H1 (cell line): Measurements from ENCODE around the gene SCUBE2. TPM values are rescaled to one million over a fixed set of nuclear protein-coding genes. Genes with fewer than 3 reads are reported as not detected.
"Not testable (repeated sequence)": the region's sequence is repeated elsewhere in the genome, so short reads cannot be mapped to it uniquely, and the experiment has no call there.

Source experiments
- CTCF ChIA-PET: fragments of 300-600 bp; sonication (Branson Sonifier 250); formaldehyde crosslinking; loops from one replicate; lab custom pipeline; 2021; ENCODE audit not compliant: partially characterized antibody; lab: Charles Lee
- POLR2A ChIA-PET: fragments of 300-600 bp; sonication (Branson Sonifier 250); formaldehyde crosslinking; loops from one replicate; lab custom pipeline; 2021; ENCODE audit warnings: inconsistent platforms; ENCODE audit not compliant: partially characterized antibody; lab: Charles Lee
- DNase-seq, 2 experiments: peaks; one replicate each; pipeline versions ENCODE4 v3.0.0 to v3.0.0-alpha.2; 2010 to 2022; ENCODE audit warnings: low spot score in 2 of 2, low read depth in 1 of 2, mixed read lengths in 1 of 2
- FAIRE-seq: peaks from 2 replicates; lab custom pipeline; 2011; peaks lifted over from hg19 to GRCh38; lab: Jason Lieb, UNC
- H2AFZ ChIP-seq: 2 replicates; pipeline ENCODE4 v1.8.1; 2012; ENCODE audit warnings: low read length, inconsistent platforms
- H2AK5ac ChIP-seq: 2 replicates; pipeline ENCODE4 v1.6.1; 2013; ENCODE audit warnings: low read depth, low read length
- H2BK120ac ChIP-seq: replicated peaks from 2 replicates; pipeline ENCODE3; 2013; ENCODE audit warnings: low read depth, low read length, inconsistent platforms
- H2BK12ac ChIP-seq: 2 replicates; pipeline ENCODE4 v1.6.1; 2013; ENCODE audit warnings: low read depth, low read length
- H2BK15ac ChIP-seq: 2 replicates; pipeline ENCODE4 v1.6.1; 2013; ENCODE audit warnings: low read length
- H2BK20ac ChIP-seq: 2 replicates; pipeline ENCODE4 v1.6.1; 2013; ENCODE audit warnings: low read length
- H2BK5ac ChIP-seq: 2 replicates; pipeline ENCODE4 v1.6.1; 2013; ENCODE audit warnings: low read depth, low read length
- H3K14ac ChIP-seq: 2 replicates; pipeline ENCODE4 v1.6.1; 2013; ENCODE audit warnings: inconsistent platforms; ENCODE audit not compliant: insufficient read length
- H3K18ac ChIP-seq: 2 replicates; pipeline ENCODE4 v1.6.1; 2013; ENCODE audit warnings: low read length; ENCODE audit errors: extremely low read depth
- H3K23ac ChIP-seq: 2 replicates; pipeline ENCODE4 v1.6.1; 2013; ENCODE audit warnings: inconsistent platforms; ENCODE audit not compliant: insufficient read length
- H3K23me2 ChIP-seq: 2 replicates; pipeline ENCODE4 v1.6.1; 2013; ENCODE audit warnings: low read depth, low read length
- H3K27ac ChIP-seq: 2 replicates; pipeline ENCODE4 v1.6.1; 2011; ENCODE audit warnings: low read depth, low read length, inconsistent platforms
- H3K27me3 ChIP-seq, 4 experiments: replicated peaks in 1 of 4; 1 replicate in 1 of 4; 2 replicates in 3 of 4; pipeline versions ENCODE4 v1.6.1 to v1.8.1; 2011 to 2013; ENCODE audit warnings: low read length in 3 of 4, mild to moderate bottlenecking in 3 of 4, inconsistent platforms in 2 of 4, mixed read lengths in 2 of 4, moderate library complexity in 1 of 4; ENCODE audit not compliant: control insufficient read depth in 3 of 4, insufficient read depth in 3 of 4; ENCODE audit errors: extremely low read depth in 1 of 4
- H3K36me3 ChIP-seq, 4 experiments: 2 replicates each; pipeline versions ENCODE4 v1.6.1 to v1.8.1; 2011 to 2013; ENCODE audit warnings: mild to moderate bottlenecking in 4 of 4, low read length in 3 of 4, moderate library complexity in 2 of 4, control low read depth in 1 of 4, inconsistent platforms in 1 of 4; ENCODE audit not compliant: insufficient read depth in 4 of 4, control insufficient read depth in 2 of 4
- H3K4ac ChIP-seq: replicated peaks from 2 replicates; pipeline ENCODE3; 2013; ENCODE audit warnings: low read length, low read depth, mixed read lengths, inconsistent platforms; ENCODE audit not compliant: insufficient read length
- H3K4me1 ChIP-seq, 4 experiments: replicated peaks in 1 of 4; 1 replicate in 1 of 4; 2 replicates in 3 of 4; pipeline versions ENCODE4 v1.6.1 to v1.8.1; 2011 to 2013; ENCODE audit warnings: low read length in 3 of 4, inconsistent platforms in 2 of 4, mixed read lengths in 1 of 4; ENCODE audit not compliant: insufficient read depth in 4 of 4, control insufficient read depth in 3 of 4
- H3K4me2 ChIP-seq, 2 experiments: 2 replicates each; pipeline versions ENCODE4 v1.6.1 to v1.8.1; 2011 to 2013; ENCODE audit warnings: low read depth in 2 of 2, low read length in 2 of 2, control low read depth in 1 of 2, inconsistent platforms in 1 of 2, mild to moderate bottlenecking in 1 of 2; ENCODE audit not compliant: insufficient read depth in 1 of 2
- H3K4me3 ChIP-seq, 4 experiments: fragments of 200-600, 300-600 bp in 1 of 4; sonication (generic), shearing (Covaris generic), sonication (Bioruptor Twin) in 1 of 4; 2 replicates each; pipeline versions ENCODE4 v1.5.1 to v1.8.1; 2011 to 2016; ENCODE audit warnings: low read length in 4 of 4, low read depth in 3 of 4, control low read depth in 2 of 4, inconsistent platforms in 2 of 4, mild to moderate bottlenecking in 2 of 4, mixed read lengths in 1 of 4, moderate library complexity in 1 of 4; ENCODE audit not compliant: insufficient read depth in 2 of 4; ENCODE audit errors: extremely low read depth in 1 of 4
- H3K56ac ChIP-seq: replicated peaks from 2 replicates; pipeline ENCODE3; 2013; ENCODE audit warnings: low read depth, mild to moderate bottlenecking, mixed read lengths, low read length, inconsistent platforms; ENCODE audit not compliant: insufficient read length
- H3K79me1 ChIP-seq: 2 replicates; pipeline ENCODE4 v1.6.1; 2013; ENCODE audit warnings: low read depth, low read length, control low read depth
- H3K79me2 ChIP-seq, 2 experiments: 2 replicates each; pipeline versions ENCODE4 v1.6.1 to v1.8.1; 2012 to 2013; ENCODE audit warnings: low read length in 2 of 2, mild to moderate bottlenecking in 2 of 2, inconsistent platforms in 1 of 2; ENCODE audit not compliant: insufficient read depth in 2 of 2, control insufficient read depth in 1 of 2
- H3K9ac ChIP-seq, 4 experiments: replicated peaks in 1 of 4; 1 replicate in 1 of 4; 2 replicates in 3 of 4; pipeline versions ENCODE4 v1.6.1 to v1.8.1; 2011 to 2013; ENCODE audit warnings: low read depth in 3 of 4, low read length in 3 of 4, control low read depth in 2 of 4, mild to moderate bottlenecking in 2 of 4, moderate library complexity in 2 of 4, inconsistent platforms in 1 of 4; ENCODE audit errors: extremely low read depth in 1 of 4
- H3K9me3 ChIP-seq, 2 experiments: 2 replicates each; pipeline versions ENCODE4 v1.6.1 to v1.8.1; 2012 to 2013; ENCODE audit warnings: mild to moderate bottlenecking in 2 of 2, moderate library complexity in 2 of 2, control low read depth in 1 of 2, inconsistent platforms in 1 of 2, low read depth in 1 of 2, low read length in 1 of 2, mixed read lengths in 1 of 2; ENCODE audit not compliant: insufficient read depth in 2 of 2
- H4K20me1 ChIP-seq, 2 experiments: replicated peaks in 1 of 2; 2 replicates each; pipeline versions ENCODE3 to v1.8.1; 2011 to 2013; ENCODE audit warnings: inconsistent platforms in 2 of 2, low read length in 2 of 2, mild to moderate bottlenecking in 1 of 2; ENCODE audit not compliant: insufficient read depth in 2 of 2, control insufficient read depth in 1 of 2
- H4K5ac ChIP-seq: 2 replicates; pipeline ENCODE4 v1.6.1; 2013; ENCODE audit warnings: low read length, low read depth, mixed read lengths, inconsistent platforms; ENCODE audit not compliant: insufficient read length
- H4K8ac ChIP-seq: 2 replicates; pipeline ENCODE4 v1.8.0; 2013; ENCODE audit warnings: mild to moderate bottlenecking, moderate library complexity, low read length, inconsistent platforms; ENCODE audit not compliant: insufficient read depth; ENCODE audit errors: extremely low read depth
- H4K91ac ChIP-seq: replicated peaks from 2 replicates; pipeline ENCODE3; 2013; ENCODE audit warnings: low read length, mixed read lengths, inconsistent platforms; ENCODE audit not compliant: insufficient read length
- HDAC6 ChIP-seq: IDR thresholded peaks from one replicate; pipeline ENCODE4 v1.7.1; 2012; ENCODE audit warnings: low read depth, mild to moderate bottlenecking, inconsistent platforms, low read length, moderate library complexity
- WGBS, 2 experiments: shearing (Covaris generic) in 1 of 2; methylation state at CpG; one replicate each; pipeline versions ENCODE4 v1.1.6 to v1.1.7; 2013 to 2015; ENCODE audit warnings: low lambda C conversion rate in 2 of 2, mixed read lengths in 2 of 2, inconsistent platforms in 1 of 2, low coverage in 1 of 2, missing lambda C conversion rate in 1 of 2; ENCODE audit not compliant: insufficient replicate concordance in 2 of 2, insufficient coverage in 1 of 2, insufficient read length in 1 of 2; ENCODE audit errors: extremely low coverage in 1 of 2, missing lambda C conversion rate in 1 of 2; 5-methylcytosine and 5-hydroxymethylcytosine counted together
- polyA plus RNA-seq, 7 experiments: library from polyadenylated mRNA; depleted of rRNA in 3 of 7; stranded (reverse) in 5 of 7; unstranded in 2 of 7; fragments of >200 nt in 5 of 7; fragments of 200-250 nt in 2 of 7; gene quantifications; 1 replicate in 5 of 7; 2 replicates in 1 of 7; 4 replicates in 1 of 7; pipeline versions ENCODE4 v1.2.1 to v1.2.3, GENCODE V29; 2011 to 2013; ENCODE audit warnings: missing spikeins in 2 of 7, mixed read lengths in 2 of 7
- total RNA-seq: library from RNA; stranded (reverse); fragmentation: NEBNext Ultra II Directional; extraction: Animal tissue kit (Norgen Biotek cat#: 25700); gene quantifications from 2 replicates; pipeline ENCODE4 v1.2.1, GENCODE V29; 2021

SCUBE2 gene
- total and polyA plus RNA-seq, 2 of the 8 experiments (the other 6 are each of a cell fraction or from before 2014, with no cell fraction given), result 0.29 to 1.2 TPM

DNA sequence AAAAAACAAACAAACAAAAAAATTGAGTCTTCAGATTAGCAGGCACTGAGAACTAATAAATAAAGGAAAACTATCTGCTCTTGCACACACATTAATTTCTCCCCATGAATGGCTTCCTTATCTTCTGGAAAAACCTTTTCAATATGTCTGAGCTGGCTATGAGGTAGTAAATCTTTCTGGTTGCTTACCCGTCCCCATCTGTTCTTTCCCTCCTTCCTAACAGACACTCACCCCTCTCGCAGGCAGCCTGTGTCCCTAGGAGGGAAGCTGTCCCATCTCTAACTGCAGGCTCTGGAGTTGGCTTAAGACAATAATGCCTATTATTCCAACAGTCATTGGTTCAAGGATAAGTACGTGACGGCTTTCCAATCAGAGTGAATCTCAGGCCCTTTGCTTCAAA is 8.2 kb upstream of the SCUBE2 start (continued):
- TF ChIP-seq HDAC6, result no peak
- TF ChIP-seq, all 59 proteins: peak for 0

DNA sequence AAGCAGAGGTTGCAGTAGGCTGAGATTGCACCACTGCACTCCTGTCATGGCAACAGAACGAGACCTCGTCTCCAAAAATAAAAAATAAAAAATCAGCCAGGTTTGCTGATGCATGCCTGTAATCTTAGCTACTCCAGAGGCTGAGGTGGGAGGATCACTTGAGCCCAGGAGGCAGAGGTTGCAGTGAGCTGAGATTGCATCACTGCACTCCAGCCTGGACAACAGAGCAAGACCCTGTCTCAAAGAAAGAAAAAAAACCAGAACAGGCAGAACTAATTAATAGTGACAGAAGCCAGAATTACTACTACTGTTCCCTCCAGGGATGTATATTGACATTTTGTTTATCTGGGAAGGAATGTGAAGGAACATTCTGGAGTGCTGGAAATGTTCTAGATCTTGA is 7.1 kb upstream of the SCUBE2 start:
- ChIA-PET CTCF (interaction anchor here (0.8 to 12.2 kb wide), 7 partner anchors 11 to 184 kb away, joined by 3 to 177 read pairs (median 68); no protein-coding TSS in a partner anchor), POLR2A (interaction anchor here (0.6 to 1.5 kb wide), 3 partner anchors 10 to 128 kb away, joined by 3 to 4 read pairs (median 3); no protein-coding TSS in a partner anchor)
- H2BK15ac ChIP-seq, H3K9ac ChIP-seq, H2AFZ ChIP-seq, H3K23ac ChIP-seq, H3K27me3 ChIP-seq, FAIRE-seq, H3K18ac ChIP-seq, H3K56ac ChIP-seq, H3K4me3 ChIP-seq, H3K9me3 ChIP-seq, H2BK5ac ChIP-seq, H3K4ac ChIP-seq, H3K27ac ChIP-seq, H4K8ac ChIP-seq, DNase-seq, H2BK20ac ChIP-seq, H2AK5ac ChIP-seq, H3K4me1 ChIP-seq, H3K23me2 ChIP-seq, H4K20me1 ChIP-seq, H3K36me3 ChIP-seq, H3K79me2 ChIP-seq, H4K5ac ChIP-seq, H2BK12ac ChIP-seq, H3K79me1 ChIP-seq, H4K91ac ChIP-seq, H3K4me2 ChIP-seq, H2BK120ac ChIP-seq, H3K14ac ChIP-seq: not testable (repeated sequence)
- WGBS, 2 experiments, result 100% methylated on average over 2 of the region's 2 CpGs; no CpG with 5 or more reads in 1 of the 2 experiments
